GM12864 (cell line): ENCODE data around the gene MORN2.

ENCODE experiments used
- DNase-seq: peaks from one replicate; pipeline ENCODE4 v3.0.0-alpha.2; 2011; ENCODE audit warnings: low read depth
- H3K4me3 ChIP-seq: 2 replicates; pipeline ENCODE4 v1.5.1; 2011; ENCODE audit warnings: mild to moderate bottlenecking, low read depth, low read length, control low read depth
- CTCF ChIP-seq: IDR thresholded peaks from 2 replicates; pipeline ENCODE4 v1.5.1; 2011; ENCODE audit warnings: low read depth, mild to moderate bottlenecking, moderate library complexity, low read length, control low read depth, inconsistent platforms; ENCODE audit errors: missing control alignments

MORN2 gene

GRCh38 chr2:38836791-38837190, 39.0 kb upstream of the MORN2 start:
- H3K4me3 ChIP-seq = no peak overlapping the region
- TF ChIP-seq CTCF = no peak
- peak; percentile 15 for DNase-seq

- no peak for TF ChIP-seq CTCF
- peak; percentile 35 for DNase-seq
- H3K4me3 ChIP-seq = no peak overlapping the region
Measured at GRCh38 chr2:38850045-38850444, 25.7 kb upstream of the MORN2 start.

GRCh38 chr2:38856165-38856564, 19.6 kb upstream of the MORN2 start:
- TF ChIP-seq CTCF = no peak
- no peak for DNase-seq
- H3K4me3 ChIP-seq = no peak overlapping the region

GRCh38 chr2:38862476-38862875, 13.3 kb upstream of the MORN2 start:
- no peak overlapping the region for H3K4me3 ChIP-seq
- no peak for TF ChIP-seq CTCF
- DNase-seq = no peak

- TF ChIP-seq CTCF = no peak
- no peak for DNase-seq
- no peak overlapping the region for H3K4me3 ChIP-seq
Measured at GRCh38 chr2:38863061-38863695, 12.6 kb upstream of the MORN2 start.

- DNase-seq = no peak
- H3K4me3 ChIP-seq = no peak overlapping the region
- no peak for TF ChIP-seq CTCF
Measured at GRCh38 chr2:38866773-38867443, 8.9 kb upstream of the MORN2 start.

GRCh38 chr2:38871432-38871831, 4.3 kb upstream of the MORN2 start:
- TF ChIP-seq CTCF = no peak
- H3K4me3 ChIP-seq = no peak overlapping the region
- no peak for DNase-seq
